ENCODE results near the gene CELSR2. TPM values are rescaled to one million over a fixed set of nuclear protein-coding genes. Genes with fewer than 3 reads are reported as not detected.

Gene CELSR2
- total RNA-seq, 4 donors from 2014 or later = 86.4 to 109 (median 102) TPM

GRCh38 chr1:109241344-109241743 lies 8.0 kb upstream of the CELSR2 start:
- 37 to 61% methylated on average over 6 of the region's 6 CpGs for WGBS, 2 donors
- no peak overlapping the region for H3K4me3 ChIP-seq (ENCODE audit: low read depth, poor library complexity, severe bottlenecking)
- no peak for DNase-seq (ENCODE audit: low spot score in 2 of 2)
- intact Hi-C loops (cut with DNase I; ENCODE audit: low total_unique reads) = no loop called here
- TF ChIP-seq CTCF (IDR thresholded peaks at IDR 0.05) (no peak), POLR2A (IDR thresholded peaks at IDR 0.05) (no peak)

- TF ChIP-seq CTCF (IDR thresholded peaks at IDR 0.05) (no peak), POLR2A (IDR thresholded peaks at IDR 0.05) (no peak)
- no peak overlapping the region for H3K4me3 ChIP-seq (ENCODE audit: low read depth, poor library complexity, severe bottlenecking)
- intact Hi-C loops (cut with DNase I; ENCODE audit: low total_unique reads) = no loop called here
- DNase-seq (ENCODE audit: low spot score in 2 of 2) = peak in 1 of 2 donors; percentile 81
- 46 to 50% methylated on average over 8 of the region's 8 CpGs for WGBS, 2 donors
Measured at GRCh38 chr1:109241841-109242345, 7.4 kb upstream of the CELSR2 start.

- TF ChIP-seq CTCF (IDR thresholded peaks at IDR 0.05) = no peak
- no peak for TF ChIP-seq POLR2A (IDR thresholded peaks at IDR 0.05)
- 58 to 61% methylated on average over 7 of the region's 7 CpGs for WGBS, 2 donors
- peak in 1 of 2 donors; percentile 81 for DNase-seq (ENCODE audit: low spot score in 2 of 2)
- intact Hi-C loops (cut with DNase I; ENCODE audit: low total_unique reads) = no loop called here
- no peak overlapping the region for H3K4me3 ChIP-seq (ENCODE audit: low read depth, poor library complexity, severe bottlenecking)
Measured at GRCh38 chr1:109242387-109242786, 7.0 kb upstream of the CELSR2 start.

GRCh38 chr1:109243221-109243620 lies 6.1 kb upstream of the CELSR2 start:
- 75 to 80% methylated on average over 5 of the region's 5 CpGs for WGBS, 2 donors
- no peak for TF ChIP-seq POLR2A (IDR thresholded peaks at IDR 0.05)
- TF ChIP-seq CTCF (IDR thresholded peaks at IDR 0.05) = no peak
- intact Hi-C loops (cut with DNase I; ENCODE audit: low total_unique reads) = no loop called here
- DNase-seq (ENCODE audit: low spot score in 2 of 2) = peak in 1 of 2 donors; percentile 52
- H3K4me3 ChIP-seq (ENCODE audit: low read depth, poor library complexity, severe bottlenecking) = no peak overlapping the region

GRCh38 chr1:109243860-109244552 lies 5.3 kb upstream of the CELSR2 start:
- peak in 1 of 2 donors; percentile 56 for DNase-seq (ENCODE audit: low spot score in 2 of 2)
- H3K4me3 ChIP-seq (ENCODE audit: low read depth, poor library complexity, severe bottlenecking) = no peak overlapping the region
- 87 to 89% methylated on average over 8 of the region's 8 CpGs for WGBS, 2 donors

More at GRCh38 chr1:109243860-109244552, 5.3 kb upstream of the CELSR2 start:
- intact Hi-C loops (cut with DNase I; ENCODE audit: low total_unique reads) = no loop called here
- TF ChIP-seq POLR2A (IDR thresholded peaks at IDR 0.05) (no peak), CTCF (IDR thresholded peaks at IDR 0.05) (no peak)

Data from lower leg skin (tissue), 4 donors.